OCI-LY1 (cell line): ENCODE measurements around the gene MYMX.

Experiments
- EZH2 ChIP-seq: fragments of 200-600 bp; sonication (generic), shearing (Covaris generic); IDR thresholded peaks from 2 replicates; pipeline ENCODE4 v1.8.0; 2017; ENCODE audit warnings: borderline replicate concordance, mixed run types, mild to moderate bottlenecking, antibody characterized with exemption, low read length, moderate library complexity, mixed read lengths
- TF ChIP-seq, protein P1 (sequence below): fragments of 200-600 bp; sonication (generic), shearing (Covaris generic); IDR thresholded peaks from 2 replicates; pipeline ENCODE4 v1.5.1; 2017; ENCODE audit warnings: mild to moderate bottlenecking, antibody characterized with exemption, low read length, moderate library complexity, mixed read lengths

DNA sequence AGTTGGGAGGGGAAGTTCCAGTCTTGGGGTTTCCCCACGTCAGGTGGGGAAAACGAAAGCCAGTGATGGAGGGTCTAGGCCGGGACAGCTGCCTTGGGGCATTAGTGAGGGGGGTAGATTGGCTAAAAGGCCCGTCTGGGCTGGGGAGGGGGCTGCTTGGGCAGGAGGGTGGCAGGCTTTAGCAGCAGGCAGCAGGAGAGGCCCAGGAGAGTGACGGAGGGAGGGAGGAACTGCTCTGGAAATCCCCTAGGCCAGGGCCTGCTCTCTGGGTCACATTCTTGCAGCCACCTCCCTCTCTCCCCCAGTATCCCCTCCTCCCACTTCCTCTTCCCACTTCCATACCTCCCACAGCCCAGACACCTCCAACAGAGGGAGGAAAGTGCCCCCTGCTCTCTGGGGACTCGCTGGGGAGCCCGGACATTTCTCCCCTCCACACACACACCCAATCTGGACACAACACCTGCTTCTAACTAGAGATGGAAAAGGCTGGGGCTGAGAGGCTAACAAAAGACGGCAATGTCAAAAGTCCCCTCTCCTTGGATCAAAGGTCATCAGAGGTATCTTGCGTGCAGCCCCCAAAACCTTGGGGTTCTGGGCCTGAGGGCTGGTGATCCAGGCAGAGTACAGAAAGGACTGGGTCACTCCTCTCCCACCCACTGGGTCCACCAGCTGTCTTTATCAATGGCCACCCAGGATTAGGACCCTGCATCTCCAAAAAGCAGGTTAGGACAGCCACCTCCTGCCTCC is 46.8 kb downstream of the MYMX start:
- TF ChIP-seq, protein P1, sequence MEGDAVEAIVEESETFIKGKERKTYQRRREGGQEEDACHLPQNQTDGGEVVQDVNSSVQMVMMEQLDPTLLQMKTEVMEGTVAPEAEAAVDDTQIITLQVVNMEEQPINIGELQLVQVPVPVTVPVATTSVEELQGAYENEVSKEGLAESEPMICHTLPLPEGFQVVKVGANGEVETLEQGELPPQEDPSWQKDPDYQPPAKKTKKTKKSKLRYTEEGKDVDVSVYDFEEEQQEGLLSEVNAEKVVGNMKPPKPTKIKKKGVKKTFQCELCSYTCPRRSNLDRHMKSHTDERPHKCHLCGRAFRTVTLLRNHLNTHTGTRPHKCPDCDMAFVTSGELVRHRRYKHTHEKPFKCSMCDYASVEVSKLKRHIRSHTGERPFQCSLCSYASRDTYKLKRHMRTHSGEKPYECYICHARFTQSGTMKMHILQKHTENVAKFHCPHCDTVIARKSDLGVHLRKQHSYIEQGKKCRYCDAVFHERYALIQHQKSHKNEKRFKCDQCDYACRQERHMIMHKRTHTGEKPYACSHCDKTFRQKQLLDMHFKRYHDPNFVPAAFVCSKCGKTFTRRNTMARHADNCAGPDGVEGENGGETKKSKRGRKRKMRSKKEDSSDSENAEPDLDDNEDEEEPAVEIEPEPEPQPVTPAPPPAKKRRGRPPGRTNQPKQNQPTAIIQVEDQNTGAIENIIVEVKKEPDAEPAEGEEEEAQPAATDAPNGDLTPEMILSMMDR = no peak
- TF ChIP-seq EZH2 = no peak
